Activated CD4-positive, alpha-beta T cell treated with anti-CD3 and anti-CD28 coated beads, Interleukin-2, amount 10 ng/mL, durations not matched to agents 24 days and 14 days (primary cell): ENCODE results near the gene PAK5. TPM values are rescaled to one million over a fixed set of nuclear protein-coding genes. Genes with fewer than 3 reads are reported as not detected.

Experiments used
- DNase-seq: peaks from one replicate; pipeline ENCODE4 v3.0.0; 2022
- H3K27ac Mint-ChIP-seq: one replicate; pipeline ENCODE4 v1.8.0; 2022; ENCODE audit warnings: mild to moderate bottlenecking, mixed read lengths
- H3K27me3 Mint-ChIP-seq: one replicate; pipeline ENCODE4 v1.8.0; 2022; ENCODE audit warnings: mixed read lengths
- H3K36me3 Mint-ChIP-seq: one replicate; pipeline ENCODE4 v1.8.0; 2022; ENCODE audit warnings: low read depth, mild to moderate bottlenecking, mixed read lengths
- H3K4me1 Mint-ChIP-seq: one replicate; pipeline ENCODE4 v1.8.0; 2021; ENCODE audit warnings: mixed read lengths
- H3K4me3 Mint-ChIP-seq: one replicate; pipeline ENCODE4 v1.8.0; 2022; ENCODE audit warnings: mild to moderate bottlenecking, moderate library complexity, mixed read lengths
- H3K9me3 Mint-ChIP-seq: one replicate; pipeline ENCODE4 v1.8.0; 2021; ENCODE audit warnings: mixed read lengths
- intact Hi-C: fragments of 100-400 bp; cut with micrococcal nuclease; formaldehyde crosslinking; loops from one replicate; pipeline ENCODE4 v1.15.1; 2023
- total RNA-seq: library from RNA; stranded (reverse); gene quantifications from 2 replicates; pipeline ENCODE4 v1.2.3, GENCODE V29; 2022

The PAK5 gene
- total RNA-seq, 1 donor from 2014 or later = not detected

GRCh38 chr20:9517297-9518162 lies 321.3 kb downstream of the PAK5 start:
- Mint-ChIP-seq H3K27ac (no peak overlapping the region), H3K27me3 (peaks cover 49% of the 10 kb centered on the region), H3K9me3 (no peaks in the 10 kb centered on the region), H3K36me3 (no peaks in the 10 kb centered on the region), H3K4me1 (no peaks in the 10 kb centered on the region), H3K4me3 (no peak overlapping the region)
- DNase-seq = no peak
- intact Hi-C loops = no loop called here

- H3K4me3 Mint-ChIP-seq = no peak overlapping the region
- H3K4me1 Mint-ChIP-seq = no peaks in the 10 kb centered on the region
- DNase-seq = no peak
- H3K27me3 Mint-ChIP-seq = peaks cover 54% of the 10 kb centered on the region
- H3K9me3 Mint-ChIP-seq = no peaks in the 10 kb centered on the region
- no peak overlapping the region for H3K27ac Mint-ChIP-seq
- no peaks in the 10 kb centered on the region for H3K36me3 Mint-ChIP-seq
- intact Hi-C loops = no loop called here
These were observed 322.5 kb downstream of the PAK5 start for GRCh38 chr20:9516234-9516871.

- H3K4me1 Mint-ChIP-seq = no peaks in the 10 kb centered on the region
- no peaks in the 10 kb centered on the region for H3K9me3 Mint-ChIP-seq
- no peak overlapping the region for H3K4me3 Mint-ChIP-seq
- no peaks in the 10 kb centered on the region for H3K36me3 Mint-ChIP-seq
- H3K27ac Mint-ChIP-seq = no peak overlapping the region
- DNase-seq = no peak
- intact Hi-C loops = no loop called here
- H3K27me3 Mint-ChIP-seq = peaks cover 56% of the 10 kb centered on the region
These were observed 323.1 kb downstream of the PAK5 start for GRCh38 chr20:9515741-9516233.

- no peaks in the 10 kb centered on the region for H3K4me1 Mint-ChIP-seq
- DNase-seq = no peak
- no peaks in the 10 kb centered on the region for H3K9me3 Mint-ChIP-seq
- H3K36me3 Mint-ChIP-seq = no peaks in the 10 kb centered on the region
- intact Hi-C loops = no loop called here
- H3K4me3 Mint-ChIP-seq = no peak overlapping the region
- H3K27me3 Mint-ChIP-seq = peaks cover 58% of the 10 kb centered on the region
- no peak overlapping the region for H3K27ac Mint-ChIP-seq
These were observed 323.7 kb downstream of the PAK5 start for GRCh38 chr20:9515214-9515585.

- intact Hi-C loops = no loop called here
- H3K27ac Mint-ChIP-seq = no peak within 1 kb of the TSS
- H3K4me3 Mint-ChIP-seq = no peak within 1 kb of the TSS
- no peaks in the 10 kb centered on the region for H3K9me3 Mint-ChIP-seq
- H3K4me1 Mint-ChIP-seq = no peaks in the 10 kb centered on the region
- DNase-seq = no peak
- no peaks in the 10 kb centered on the region for H3K36me3 Mint-ChIP-seq
- H3K27me3 Mint-ChIP-seq = peaks cover 61% of the 10 kb centered on the region
These were observed 324.2 kb downstream of the PAK5 start, which contains the start of gene LAMP5 for GRCh38 chr20:9514461-9515213. Gene LAMP5 (plus strand): TSS chr20:9514590. CDS start chr20:9514853, 263 bp downstream.

DNA sequence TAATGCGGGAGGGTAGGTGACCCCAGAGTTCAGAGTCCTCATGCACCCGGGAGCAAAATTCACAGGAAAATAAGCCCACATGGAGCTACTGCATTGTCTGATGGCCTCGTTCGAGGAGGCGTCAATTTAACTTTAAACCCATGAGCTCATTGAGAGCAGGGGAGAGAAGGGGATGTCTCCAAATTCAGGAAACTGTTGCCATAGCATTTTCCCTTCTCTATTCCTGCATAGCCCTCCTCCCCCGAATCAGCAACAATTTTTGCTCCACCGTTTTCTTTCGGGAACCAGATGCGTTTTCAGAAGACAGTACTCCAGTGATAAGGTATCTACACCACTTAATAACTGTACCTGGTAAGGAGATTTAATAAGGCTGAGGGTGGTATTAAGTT lies 324.8 kb downstream of the PAK5 start:
- intact Hi-C loops = no loop called here
- Mint-ChIP-seq H3K9me3 (peaks cover 4% of the 10 kb centered on the region), H3K4me3 (no peak overlapping the region), H3K4me1 (no peaks in the 10 kb centered on the region), H3K27ac (no peak overlapping the region), H3K36me3 (no peaks in the 10 kb centered on the region), H3K27me3 (peaks cover 65% of the 10 kb centered on the region)
- DNase-seq = no peak

GRCh38 chr20:9510911-9511310 lies 328.0 kb downstream of the PAK5 start:
- Mint-ChIP-seq H3K27ac (no peak overlapping the region), H3K4me1 (no peaks in the 10 kb centered on the region), H3K4me3 (no peak overlapping the region), H3K36me3 (no peaks in the 10 kb centered on the region), H3K9me3 (peaks cover 5% of the 10 kb centered on the region), H3K27me3 (peaks cover 63% of the 10 kb centered on the region)
- intact Hi-C loops = no loop called here
- no peak for DNase-seq

DNA sequence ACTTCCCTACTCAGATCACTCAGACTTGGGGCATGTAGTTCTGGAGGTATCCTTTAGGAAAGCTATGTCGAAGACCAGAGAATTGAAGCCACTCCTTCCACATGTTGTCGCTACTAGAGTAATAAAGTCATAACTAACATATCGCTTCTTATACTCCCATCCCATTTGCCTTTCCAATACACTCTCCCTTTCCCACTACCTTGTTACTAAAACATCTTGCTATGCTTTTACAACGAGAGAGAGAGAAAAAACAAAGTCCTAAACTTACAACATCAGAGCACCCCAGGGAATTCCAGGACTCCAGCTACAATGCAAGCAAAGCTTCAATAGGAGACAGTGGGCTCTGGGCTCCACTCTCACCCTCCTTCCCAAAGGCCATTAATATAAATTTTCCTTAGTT lies 329.6 kb downstream of the PAK5 start:
- no peaks in the 10 kb centered on the region for H3K4me1 Mint-ChIP-seq
- intact Hi-C loops = no loop called here
- H3K4me3 Mint-ChIP-seq = no peak overlapping the region
- H3K36me3 Mint-ChIP-seq = no peaks in the 10 kb centered on the region
- no peak for DNase-seq
- peaks cover 49% of the 10 kb centered on the region for H3K27me3 Mint-ChIP-seq
- H3K9me3 Mint-ChIP-seq = peaks cover 5% of the 10 kb centered on the region
- no peak overlapping the region for H3K27ac Mint-ChIP-seq

DNA sequence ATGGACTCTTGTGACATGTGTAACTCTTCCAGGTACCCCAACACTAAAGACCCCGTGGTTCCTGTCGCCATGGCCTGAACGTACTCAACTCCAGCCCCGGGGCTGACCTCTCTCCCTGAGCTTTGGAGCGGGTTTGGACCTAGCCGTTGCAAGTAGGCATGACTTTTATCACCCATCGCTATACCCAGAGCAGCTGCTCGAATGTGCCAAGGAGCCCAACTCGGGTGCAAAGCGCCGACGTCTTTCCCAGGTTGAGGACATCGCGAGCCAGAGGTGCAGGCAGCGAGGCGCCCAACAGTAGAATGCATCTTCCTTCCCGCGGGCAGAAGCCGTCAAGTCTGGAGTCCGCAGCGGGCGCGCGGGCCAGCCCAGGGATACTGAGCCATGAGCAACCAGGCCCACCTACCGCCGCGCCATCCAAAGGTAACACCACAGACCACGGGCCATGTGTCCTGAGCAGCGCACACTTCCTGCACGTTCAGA lies 330.1 kb downstream of the PAK5 start:
- Mint-ChIP-seq H3K4me3 (no peak overlapping the region), H3K9me3 (peaks cover 5% of the 10 kb centered on the region), H3K27me3 (peaks cover 44% of the 10 kb centered on the region), H3K27ac (no peak overlapping the region), H3K36me3 (no peaks in the 10 kb centered on the region), H3K4me1 (no peaks in the 10 kb centered on the region)
- intact Hi-C loops = no loop called here
- no peak for DNase-seq

GRCh38 chr20:9508240-9508661 lies 330.6 kb downstream of the PAK5 start:
- H3K27me3 Mint-ChIP-seq = peaks cover 41% of the 10 kb centered on the region
- H3K9me3 Mint-ChIP-seq = peaks cover 5% of the 10 kb centered on the region
- DNase-seq = no peak
- no peak overlapping the region for H3K4me3 Mint-ChIP-seq
- H3K36me3 Mint-ChIP-seq = no peaks in the 10 kb centered on the region
- no peak overlapping the region for H3K27ac Mint-ChIP-seq
- intact Hi-C loops = no loop called here
- no peaks in the 10 kb centered on the region for H3K4me1 Mint-ChIP-seq

GRCh38 chr20:9507544-9508239 lies 331.2 kb downstream of the PAK5 start:
- Mint-ChIP-seq H3K27me3 (peaks cover 39% of the 10 kb centered on the region), H3K27ac (no peak overlapping the region), H3K4me1 (no peaks in the 10 kb centered on the region), H3K36me3 (no peaks in the 10 kb centered on the region), H3K4me3 (no peak overlapping the region), H3K9me3 (peaks cover 5% of the 10 kb centered on the region)
- intact Hi-C loops = no loop called here
- no peak for DNase-seq

- DNase-seq = no peak
- Mint-ChIP-seq H3K27ac (no peak overlapping the region), H3K4me3 (no peak overlapping the region), H3K27me3 (peaks cover 37% of the 10 kb centered on the region), H3K4me1 (no peaks in the 10 kb centered on the region), H3K9me3 (peaks cover 5% of the 10 kb centered on the region), H3K36me3 (no peaks in the 10 kb centered on the region)
- intact Hi-C loops = no loop called here
These were observed 331.9 kb downstream of the PAK5 start for GRCh38 chr20:9506964-9507369.

DNA sequence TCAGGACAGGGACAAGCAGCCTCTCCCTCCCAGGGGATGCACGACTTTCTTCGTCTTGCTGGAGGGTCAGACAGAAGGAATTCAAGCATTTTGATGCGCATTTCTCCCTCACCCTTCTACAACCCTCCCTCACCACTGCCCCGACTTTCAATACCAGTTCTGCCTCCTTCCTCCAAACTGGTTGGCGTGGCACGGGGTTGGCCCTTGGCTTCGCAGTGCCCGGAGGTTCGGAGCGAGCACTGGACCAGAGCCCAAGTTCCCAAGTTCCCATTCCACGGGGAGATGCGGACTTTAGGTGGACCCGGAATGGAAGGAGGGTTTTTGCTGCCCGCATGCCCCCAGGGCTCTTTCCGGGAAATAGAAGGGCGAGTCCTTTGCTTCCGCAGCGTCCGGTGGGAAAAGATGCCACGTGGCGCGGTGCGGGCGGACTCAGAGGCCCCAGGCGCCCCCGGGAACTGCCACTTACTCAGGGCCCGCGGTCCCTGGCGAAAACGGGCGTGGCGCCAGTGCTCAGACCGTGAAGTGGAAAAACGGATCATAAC lies 332.5 kb downstream of the PAK5 start:
- intact Hi-C loops = no loop called here

More for the DNA sequence above, 332.5 kb downstream of the PAK5 start:
- Mint-ChIP-seq H3K36me3 (no peaks in the 10 kb centered on the region), H3K4me1 (no peaks in the 10 kb centered on the region), H3K4me3 (no peak overlapping the region), H3K27ac (no peak overlapping the region), H3K27me3 (peaks cover 33% of the 10 kb centered on the region), H3K9me3 (peaks cover 5% of the 10 kb centered on the region)
- DNase-seq = no peak
